CD4-positive, alpha-beta T cell (primary cell): ENCODE results near the gene CDC42BPA. TPM values are rescaled to one million over a fixed set of nuclear protein-coding genes. Genes with fewer than 3 reads are reported as not detected.

ENCODE experiments used
- ATAC-seq: fragments of 200-7000 bp; cut with Tn5 transposase; one replicate; pipeline ENCODE4 v1.10.0; 2022; ENCODE audit warnings: mild to moderate bottlenecking; ENCODE audit not compliant: poor library complexity
- CTCF ChIA-PET: fragments of 350-600 bp; sonication (Branson Sonifier 250); formaldehyde crosslinking; loops from one replicate; lab custom pipeline; 2021; ENCODE audit warnings: antibody characterized with exemption, inconsistent platforms; lab: Charles Lee
- POLR2A ChIA-PET: fragments of 350-600 bp; sonication (Branson Sonifier 250); formaldehyde crosslinking; loops from one replicate; lab custom pipeline; 2021; ENCODE audit warnings: antibody characterized with exemption, inconsistent platforms; lab: Charles Lee
- DNase-seq, 14 experiments: peaks; one replicate each; pipeline ENCODE4 v3.0.0-alpha.2; 2013 to 2020; ENCODE audit warnings: mixed read lengths in 2 of 14
- H3K27ac ChIP-seq, 2 donors: one replicate each; pipeline versions ENCODE4 v1.5.1 to v1.7.0; 2013; ENCODE audit warnings: low read length in 2 of 2, low read depth in 1 of 2, mild to moderate bottlenecking in 1 of 2
- H3K27me3 ChIP-seq, 2 experiments: 1 replicate in 1 of 2; 2 replicates in 1 of 2; pipeline versions ENCODE4 v1.6.1 to v1.7.0; 2013; ENCODE audit warnings: low read length in 2 of 2, control low read depth in 1 of 2, mild to moderate bottlenecking in 1 of 2, moderate library complexity in 1 of 2; ENCODE audit not compliant: insufficient read depth in 2 of 2, control insufficient read depth in 1 of 2
- H3K36me3 ChIP-seq: one replicate; pipeline ENCODE4 v1.6.1; 2013; ENCODE audit warnings: low read length, control low read depth; ENCODE audit not compliant: insufficient read depth
- H3K4me1 ChIP-seq: one replicate; pipeline ENCODE4 v1.6.1; 2013; ENCODE audit warnings: low read length, control low read depth; ENCODE audit not compliant: insufficient read depth
- H3K4me3 ChIP-seq: one replicate; pipeline ENCODE4 v1.5.1; 2013; ENCODE audit warnings: mild to moderate bottlenecking, low read length, moderate library complexity
- H3K9me3 ChIP-seq, 2 experiments: 1 replicate in 1 of 2; 2 replicates in 1 of 2; pipeline versions ENCODE4 v1.6.1 to v1.7.0; 2013; ENCODE audit warnings: low read length in 2 of 2, mild to moderate bottlenecking in 2 of 2, control low read depth in 1 of 2, moderate library complexity in 1 of 2; ENCODE audit not compliant: control insufficient read depth in 1 of 2, insufficient read depth in 1 of 2
- H3K27ac Mint-ChIP-seq: one replicate; pipeline ENCODE4 v1.8.0; 2020; ENCODE audit warnings: mixed read lengths
- H3K27me3 Mint-ChIP-seq: one replicate; pipeline ENCODE4 v1.8.0; 2021; ENCODE audit warnings: mixed read lengths
- H3K36me3 Mint-ChIP-seq: one replicate; pipeline ENCODE4 v1.8.0; 2021; ENCODE audit warnings: low read depth, mixed read lengths
- H3K4me1 Mint-ChIP-seq: one replicate; pipeline ENCODE4 v1.8.0; 2021; ENCODE audit warnings: low read depth, mixed read lengths
- H3K4me3 Mint-ChIP-seq: one replicate; pipeline ENCODE4 v1.8.0; 2020; ENCODE audit warnings: mild to moderate bottlenecking, mixed read lengths
- H3K9me3 Mint-ChIP-seq: one replicate; pipeline ENCODE4 v1.8.0; 2020; ENCODE audit warnings: mixed read lengths
- intact Hi-C, 2 experiments: fragments of 100-400 bp; cut with DNase I in 1 of 2; cut with micrococcal nuclease in 1 of 2; formaldehyde crosslinking; loops; one replicate each; pipeline versions ENCODE4 v1.15.1 to v1.9.0; 2023 to 2025; cut with DNase I, micrococcal nuclease
- total RNA-seq, 174 experiments: library from RNA in 2 of 174; stranded (reverse) in 2 of 174; gene quantifications; one replicate each; pipeline ENCODE4 v1.2.3 and lab custom pipeline; 2021 to 2026
- TF ChIP-seq, protein P1 (sequence below): fragments of 200-600 bp; IDR thresholded peaks from one replicate; pipeline ENCODE4 v1.8.0; 2022; ENCODE audit warnings: antibody characterized with exemption, mild to moderate bottlenecking

Gene CDC42BPA
- total RNA-seq, 2 experiments from 2014 or later: 2.2 to 3.0 TPM

DNA sequence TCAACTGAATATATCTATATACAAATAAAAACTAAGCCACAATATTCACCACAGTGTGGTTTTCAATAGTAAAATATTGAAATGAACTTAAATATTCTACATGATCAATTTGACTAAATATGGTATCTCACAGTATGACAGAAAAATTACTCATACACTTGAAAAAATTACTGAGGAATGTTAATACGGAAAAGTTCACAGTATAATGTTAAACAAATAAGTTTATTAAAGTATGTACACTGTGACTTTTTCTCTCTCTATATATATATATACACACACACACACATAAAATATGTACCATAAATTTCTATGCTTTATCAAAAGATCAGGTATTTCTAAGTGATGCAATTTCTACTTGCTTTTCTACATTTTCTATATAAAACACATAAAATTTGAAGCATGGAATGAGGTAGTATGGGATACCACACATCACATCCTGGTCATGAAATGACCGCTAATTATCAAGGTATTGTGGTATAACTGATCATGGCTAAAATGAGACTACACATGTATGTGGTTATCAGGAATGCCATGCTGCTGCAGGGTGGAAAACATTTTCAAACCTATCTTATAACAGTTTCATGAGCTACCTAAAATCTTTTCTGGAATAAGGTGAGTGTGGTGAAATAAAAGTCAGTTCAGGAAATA is 102.3 kb downstream of the CDC42BPA start:
- H3K27ac ChIP-seq: no peak overlapping the region
- Mint-ChIP-seq H3K9me3 (no peaks in the 10 kb centered on the region), H3K27ac (no peak overlapping the region), H3K36me3 (no peaks in the 10 kb centered on the region), H3K4me1 (no peaks in the 10 kb centered on the region), H3K27me3 (peaks cover 5% of the 10 kb centered on the region), H3K4me3 (no peak overlapping the region)
- intact Hi-C loops: no loop called here
- peaks cover 0 to 10% of the 10 kb centered on the region in 2 experiments for H3K27me3 ChIP-seq
- H3K9me3 ChIP-seq: no peaks in the 10 kb centered on the region
- ATAC-seq (no peak), DNase-seq (no peak)
- H3K4me1 ChIP-seq: no peaks in the 10 kb centered on the region
- no peak overlapping the region for H3K4me3 ChIP-seq
- TF ChIP-seq, protein P1, sequence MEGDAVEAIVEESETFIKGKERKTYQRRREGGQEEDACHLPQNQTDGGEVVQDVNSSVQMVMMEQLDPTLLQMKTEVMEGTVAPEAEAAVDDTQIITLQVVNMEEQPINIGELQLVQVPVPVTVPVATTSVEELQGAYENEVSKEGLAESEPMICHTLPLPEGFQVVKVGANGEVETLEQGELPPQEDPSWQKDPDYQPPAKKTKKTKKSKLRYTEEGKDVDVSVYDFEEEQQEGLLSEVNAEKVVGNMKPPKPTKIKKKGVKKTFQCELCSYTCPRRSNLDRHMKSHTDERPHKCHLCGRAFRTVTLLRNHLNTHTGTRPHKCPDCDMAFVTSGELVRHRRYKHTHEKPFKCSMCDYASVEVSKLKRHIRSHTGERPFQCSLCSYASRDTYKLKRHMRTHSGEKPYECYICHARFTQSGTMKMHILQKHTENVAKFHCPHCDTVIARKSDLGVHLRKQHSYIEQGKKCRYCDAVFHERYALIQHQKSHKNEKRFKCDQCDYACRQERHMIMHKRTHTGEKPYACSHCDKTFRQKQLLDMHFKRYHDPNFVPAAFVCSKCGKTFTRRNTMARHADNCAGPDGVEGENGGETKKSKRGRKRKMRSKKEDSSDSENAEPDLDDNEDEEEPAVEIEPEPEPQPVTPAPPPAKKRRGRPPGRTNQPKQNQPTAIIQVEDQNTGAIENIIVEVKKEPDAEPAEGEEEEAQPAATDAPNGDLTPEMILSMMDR: no peak
- no peaks in the 10 kb centered on the region for H3K36me3 ChIP-seq
- POLR2A ChIA-PET: no interaction called here
- CTCF ChIA-PET: no interaction called here

DNA sequence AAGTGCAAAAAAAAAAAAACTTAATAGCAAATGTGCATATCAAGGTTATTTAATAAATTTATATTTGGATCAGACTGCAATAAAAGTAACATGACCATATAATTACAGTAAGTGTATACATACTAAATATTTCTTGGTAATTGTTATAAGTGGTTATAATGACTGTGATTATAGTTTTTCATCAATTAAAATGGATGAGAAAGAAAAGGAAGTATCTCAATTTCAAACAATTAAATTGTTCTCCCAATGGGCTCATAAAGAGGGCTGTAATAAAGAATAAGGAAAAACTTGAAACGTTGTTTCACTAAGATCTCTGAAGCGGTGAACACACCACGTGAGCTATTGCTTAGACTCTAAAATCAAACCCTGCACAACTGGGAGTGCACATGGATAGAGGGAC is 104.1 kb downstream of the CDC42BPA start:
- TF ChIP-seq, protein P1: no peak
- H3K27me3 ChIP-seq: peaks cover 3 to 13% of the 10 kb centered on the region in 2 experiments
- no peak overlapping the region for H3K27ac Mint-ChIP-seq
- H3K36me3 ChIP-seq: no peaks in the 10 kb centered on the region
- no peaks in the 10 kb centered on the region for H3K9me3 ChIP-seq
- H3K4me3 Mint-ChIP-seq: no peak overlapping the region
- H3K4me1 Mint-ChIP-seq: no peaks in the 10 kb centered on the region
- no peaks in the 10 kb centered on the region for H3K36me3 Mint-ChIP-seq
- POLR2A ChIA-PET: interaction anchor here (0.6 kb wide), 1 partner anchor 92 kb away, joined by 3 read pairs; no protein-coding TSS in a partner anchor
- H3K27me3 Mint-ChIP-seq: peaks cover 4% of the 10 kb centered on the region
- DNase-seq (no peak), ATAC-seq (no peak)
- CTCF ChIA-PET: interaction anchor here (0.6 kb wide), 1 partner anchor 413 kb away, joined by 3 read pairs; no protein-coding TSS in a partner anchor
- H3K4me1 ChIP-seq: no peaks in the 10 kb centered on the region
- intact Hi-C loops: no loop called here
- no peak overlapping the region for H3K4me3 ChIP-seq
- H3K27ac ChIP-seq: no peak overlapping the region
- H3K9me3 Mint-ChIP-seq: no peaks in the 10 kb centered on the region

DNA sequence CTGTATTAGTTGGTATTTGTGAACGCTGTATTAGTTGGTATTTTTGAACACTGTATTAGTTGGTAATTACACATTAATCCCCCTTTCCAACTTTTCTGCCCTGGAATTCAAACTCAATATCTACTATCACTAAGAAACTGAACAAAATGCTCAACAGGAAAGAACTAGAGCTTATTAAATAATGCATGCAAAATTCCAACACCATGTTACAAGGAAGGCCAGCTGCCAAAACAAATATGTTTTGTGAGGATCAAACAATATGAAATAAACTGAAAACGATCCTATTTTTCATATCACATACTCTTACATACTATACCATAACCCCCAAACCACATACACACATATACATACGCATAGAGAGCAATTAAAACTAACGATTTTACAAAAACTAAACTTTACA is 104.9 kb downstream of the CDC42BPA start:
- Histone ChIP-seq H3K4me3 (no peak overlapping the region), H3K36me3 (no peaks in the 10 kb centered on the region), H3K4me1 (no peaks in the 10 kb centered on the region), H3K9me3 (no peaks in the 10 kb centered on the region), H3K27me3 (peaks cover 3 to 13% of the 10 kb centered on the region in 2 experiments), H3K27ac (no peak overlapping the region)
- CTCF ChIA-PET: no interaction called here
- Mint-ChIP-seq H3K9me3 (no peaks in the 10 kb centered on the region), H3K4me3 (no peak overlapping the region), H3K27ac (no peak overlapping the region), H3K27me3 (peaks cover 4% of the 10 kb centered on the region), H3K36me3 (no peaks in the 10 kb centered on the region), H3K4me1 (no peaks in the 10 kb centered on the region)
- DNase-seq: no peak
- TF ChIP-seq, protein P1: no peak
- ATAC-seq: no peak
- intact Hi-C loops: no loop called here
- POLR2A ChIA-PET: no interaction called here
